Measurements from ENCODE around the gene PRPF6. TPM values are rescaled to one million over a fixed set of nuclear protein-coding genes. Genes with fewer than 3 reads are reported as not detected.

The PRPF6 gene
- polyA plus RNA-seq, 3 donors = 28.9 to 37.2 (median 34.1) TPM

DNA sequence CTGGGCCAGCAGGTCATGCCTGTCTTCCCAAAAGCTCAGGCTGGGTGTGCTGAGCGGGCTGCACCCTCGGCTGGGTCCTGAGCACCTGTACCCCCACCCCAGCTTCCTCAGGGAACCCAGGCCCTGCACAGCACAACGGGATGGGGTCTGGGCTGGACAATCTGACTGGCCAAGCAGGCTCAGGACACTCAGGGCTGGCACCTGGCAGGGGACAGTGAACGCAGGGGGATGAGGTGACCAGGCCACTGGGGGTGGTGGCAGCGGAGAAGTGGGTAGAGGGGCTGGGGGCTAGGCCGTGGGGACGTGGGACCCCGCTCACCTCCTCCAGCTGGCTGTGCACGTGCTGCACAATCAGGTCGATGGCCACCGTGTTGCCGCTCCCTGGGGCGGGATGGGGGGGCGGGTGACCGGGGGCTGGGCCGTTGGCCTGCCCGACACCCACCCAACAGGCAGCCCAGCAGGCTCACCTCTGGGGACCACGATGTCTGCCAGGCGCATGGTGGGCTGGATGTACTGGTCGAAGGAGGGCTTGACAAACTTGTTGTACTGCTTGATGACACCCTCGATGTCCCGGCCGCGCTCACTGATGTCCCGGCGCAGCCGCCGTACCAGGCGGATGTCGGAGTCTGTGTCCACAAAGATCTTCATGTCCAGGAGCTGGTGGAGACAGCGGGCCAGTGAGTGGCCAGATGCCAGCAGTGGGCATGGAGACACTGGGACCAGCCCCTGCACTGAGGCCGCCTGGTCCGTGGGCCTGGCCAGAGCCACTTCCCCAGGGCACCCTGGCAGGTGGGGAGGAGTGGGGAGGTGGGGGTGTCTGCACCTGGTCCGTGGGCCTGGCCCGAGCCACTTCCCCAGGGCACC, 36.6 kb upstream of the PRPF6 start:
- 89 to 93% (median 92%) methylated on average over 28 to 35 of the region's 35 CpGs for WGBS, 3 donors
- H3K27ac ChIP-seq (ENCODE audit: low read depth, low read length) = no peak overlapping the region

DNA sequence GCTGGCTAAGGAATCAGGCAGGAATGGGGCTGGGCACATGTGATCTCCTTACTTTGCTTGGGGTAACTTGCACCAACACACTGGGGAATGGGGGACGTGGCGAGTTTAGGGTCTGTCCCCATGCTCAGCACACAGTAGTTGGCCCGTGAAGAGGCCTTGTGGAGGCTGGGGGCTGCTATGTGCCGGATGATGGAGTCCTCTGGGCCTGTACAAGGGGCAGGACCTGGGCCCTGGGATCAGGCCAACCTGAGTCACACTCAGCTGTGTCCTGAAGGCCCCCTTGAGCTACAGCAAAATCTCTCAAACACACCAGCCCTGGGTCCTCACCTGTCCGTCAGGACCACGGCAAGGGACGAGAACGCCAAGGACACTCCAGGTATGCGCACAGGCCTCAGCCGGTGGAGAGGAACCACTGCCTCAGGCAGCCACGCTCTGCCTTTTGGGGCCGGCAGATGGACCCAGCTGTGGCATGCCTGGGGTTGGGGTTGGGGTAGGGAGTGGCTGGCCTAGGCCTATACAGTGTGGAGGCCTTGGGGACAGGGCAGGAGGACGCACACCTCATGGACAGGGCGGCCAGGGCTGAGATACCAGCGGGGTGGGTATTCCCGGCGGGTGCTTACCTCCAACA, 35.8 kb upstream of the PRPF6 start:
- WGBS, 3 donors = 88 to 91% (median 89%) methylated on average over 17 of the region's 17 CpGs
- no peak overlapping the region for H3K27ac ChIP-seq (ENCODE audit: low read depth, low read length)

DNA sequence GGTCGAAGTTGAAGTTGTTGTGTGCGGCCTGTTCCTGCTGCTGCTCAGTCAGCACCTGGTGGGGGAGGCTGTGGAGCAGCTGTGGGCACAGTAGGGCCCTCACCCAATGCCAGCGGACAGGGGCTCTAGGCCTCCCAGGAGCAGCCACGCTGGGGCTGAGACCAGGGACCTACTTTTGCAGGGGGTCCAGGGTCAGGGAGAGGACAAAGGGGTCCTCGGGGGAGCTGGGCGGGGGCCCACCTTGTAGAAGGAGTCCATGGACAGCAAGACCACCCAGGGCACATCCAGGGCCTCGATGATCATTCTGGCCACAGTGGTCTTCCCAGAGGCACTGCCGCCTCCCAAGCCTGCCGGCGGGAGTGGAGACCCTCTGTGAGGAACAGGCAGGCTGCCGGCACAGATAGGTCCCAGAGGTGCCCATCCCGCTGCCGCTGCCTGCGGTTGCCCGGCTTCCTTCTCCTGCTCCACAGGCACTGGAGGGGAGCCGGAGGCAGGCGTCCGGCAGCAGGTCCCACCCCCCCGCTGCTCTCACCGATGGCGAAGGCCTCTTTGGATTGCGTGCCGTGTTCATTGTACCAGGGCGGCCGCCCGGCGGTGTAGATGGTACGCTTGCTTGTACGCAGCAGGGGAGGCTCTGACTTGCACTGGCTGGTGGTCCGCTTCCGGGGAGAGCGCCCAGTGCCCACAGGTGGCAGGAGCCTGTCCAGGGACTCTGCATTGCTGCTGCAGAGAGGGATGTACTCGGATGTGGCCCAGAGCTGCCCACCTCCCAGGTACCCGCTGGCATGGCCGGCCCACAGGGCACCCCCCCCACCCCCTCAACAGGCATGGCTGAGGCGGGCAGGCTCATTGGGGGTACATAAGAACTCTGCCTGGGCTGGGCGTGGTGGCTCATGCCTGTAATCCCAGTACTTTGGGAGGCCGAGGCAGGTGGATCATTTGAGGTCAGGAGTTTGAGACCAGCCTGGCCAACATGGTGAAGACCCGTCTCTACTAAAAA, 34.7 kb upstream of the PRPF6 start:
- no peak overlapping the region for H3K27ac ChIP-seq (ENCODE audit: low read depth, low read length)
- 92 to 93% (median 93%) methylated on average over 39 of the region's 39 CpGs for WGBS, 3 donors

DNA sequence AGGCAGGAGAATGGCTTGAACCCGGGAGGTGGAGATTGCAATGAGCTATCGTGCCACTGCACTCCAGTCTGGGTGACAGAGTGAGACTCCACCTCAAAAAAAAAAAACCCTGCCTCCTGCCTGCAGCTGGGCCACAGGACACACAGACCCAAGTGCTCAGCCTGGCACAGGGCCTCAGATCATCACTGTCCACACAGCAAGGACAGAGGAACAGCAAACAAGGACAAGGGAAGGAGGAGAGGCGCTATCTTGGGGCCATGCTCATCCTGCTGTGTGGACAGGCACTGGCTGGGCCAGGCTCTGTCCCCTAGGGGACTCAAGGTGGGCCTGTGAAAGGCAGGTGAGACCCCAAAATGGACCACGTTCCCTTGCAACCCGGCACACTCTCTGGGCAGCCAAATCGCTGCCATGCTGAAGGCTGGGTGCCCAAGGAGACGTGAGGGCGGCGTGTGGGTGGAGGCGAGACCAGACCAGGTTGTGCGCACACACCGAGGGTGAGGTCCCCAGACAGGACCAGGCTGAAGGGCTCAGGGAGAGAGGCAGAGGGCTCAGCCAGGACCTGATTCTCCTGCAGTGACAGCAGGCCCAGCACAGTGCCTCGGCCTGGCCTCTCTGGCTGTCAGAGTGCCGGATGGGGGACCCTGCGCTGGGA, 33.8 kb upstream of the PRPF6 start:
- H3K27ac ChIP-seq (ENCODE audit: low read depth, low read length) = no peak overlapping the region
- WGBS, 3 donors = 79 to 90% (median 83%) methylated on average over 15 of the region's 15 CpGs

- H3K27ac ChIP-seq (ENCODE audit: low read depth, low read length) = no peak overlapping the region
- 23 to 56% (median 28%) methylated on average over 27 of the region's 27 CpGs for WGBS, 3 donors
Observed at GRCh38 chr20:63947638-63948456, 33.1 kb upstream of the PRPF6 start.

- 72 to 85% (median 75%) methylated on average over 20 of the region's 20 CpGs for WGBS, 3 donors
- H3K27ac ChIP-seq (ENCODE audit: low read depth, low read length) = no peak overlapping the region
Observed at GRCh38 chr20:63950701-63951397, 30.1 kb upstream of the PRPF6 start.

DNA sequence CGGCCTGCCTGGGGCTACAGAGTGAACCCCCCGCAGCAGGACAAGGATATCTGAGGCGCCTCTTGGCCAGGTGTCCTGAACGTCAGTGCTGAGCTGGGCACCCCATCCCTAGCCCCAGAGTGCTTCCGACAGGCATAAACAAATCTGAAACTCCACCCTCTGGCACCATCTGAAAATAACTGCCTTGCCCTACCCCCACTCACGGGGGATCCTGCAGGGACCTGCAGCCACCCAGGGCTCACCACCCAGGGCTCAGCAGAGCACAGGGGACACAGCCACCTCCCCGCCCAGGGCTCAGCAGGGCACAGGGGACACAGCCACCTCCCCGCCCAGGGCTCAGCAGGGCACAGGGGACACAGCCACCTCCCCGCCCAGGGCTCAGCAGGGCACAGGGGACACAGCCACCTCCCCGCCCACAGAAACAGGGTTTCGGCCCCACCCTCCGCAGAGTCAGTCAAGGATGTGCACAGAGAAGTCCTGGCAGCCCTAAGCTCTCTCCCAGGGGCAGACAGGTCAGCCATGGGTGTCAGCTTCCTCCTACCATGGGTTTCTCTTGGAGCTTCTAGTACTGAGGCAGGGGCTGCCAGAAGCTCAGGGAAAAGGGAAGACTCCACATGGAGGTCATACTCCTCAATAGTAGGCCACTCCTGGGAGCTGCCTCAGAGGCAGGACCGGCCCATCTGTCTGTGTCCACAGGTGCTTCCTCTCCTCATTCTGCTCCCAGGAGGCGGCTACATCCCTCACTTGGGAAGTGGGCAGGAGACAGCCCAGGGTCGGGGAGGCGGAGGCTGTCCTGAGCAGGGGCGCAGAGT, 29.3 kb upstream of the PRPF6 start:
- WGBS, 3 donors = 69 to 75% (median 71%) methylated on average over 17 of the region's 17 CpGs
- no peak overlapping the region for H3K27ac ChIP-seq (ENCODE audit: low read depth, low read length)

- no peak overlapping the region for H3K27ac ChIP-seq (ENCODE audit: low read depth, low read length)
- 59 to 78% (median 78%) methylated on average over 15 of the region's 15 CpGs for WGBS, 3 donors
Observed at GRCh38 chr20:63952210-63952535, 28.8 kb upstream of the PRPF6 start.

GRCh38 chr20:63952769-63953168, 28.2 kb upstream of the PRPF6 start:
- no peak overlapping the region for H3K27ac ChIP-seq (ENCODE audit: low read depth, low read length)
- WGBS, 3 donors = 75 to 89% (median 87%) methylated on average over 14 of the region's 14 CpGs

- WGBS, 3 donors = 64 to 68% (median 65%) methylated on average over 13 of the region's 13 CpGs
- H3K27ac ChIP-seq (ENCODE audit: low read depth, low read length) = no peak overlapping the region
Observed at GRCh38 chr20:63953764-63954429, 27.0 kb upstream of the PRPF6 start.

DNA sequence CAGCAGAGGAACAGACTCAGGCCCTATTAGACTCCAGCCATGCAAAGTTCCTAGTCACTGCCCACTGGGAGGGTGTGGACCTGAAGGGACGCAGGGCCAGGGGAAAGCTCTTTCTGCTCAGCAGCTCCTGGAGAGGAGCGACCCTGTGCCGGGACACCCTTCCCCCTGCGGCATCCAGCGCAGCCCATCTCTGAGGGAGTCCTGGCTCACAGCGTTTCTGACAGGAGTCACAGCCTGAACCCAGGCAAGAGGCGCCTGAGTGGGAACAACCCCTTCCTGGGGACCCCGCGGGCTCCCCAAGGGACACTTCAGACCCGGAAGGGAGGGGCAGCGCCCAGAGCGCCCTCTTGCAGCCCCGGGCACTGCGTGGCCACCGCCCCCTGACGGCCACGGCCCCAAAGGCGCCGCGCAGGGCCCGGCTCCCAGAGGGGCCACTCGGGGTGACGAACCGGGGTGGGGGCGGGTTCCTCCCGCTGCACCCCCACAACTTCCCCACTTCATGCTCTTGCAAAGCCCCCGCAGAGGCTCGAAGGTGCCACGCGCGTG, 25.6 kb upstream of the PRPF6 start:
- no peak overlapping the region for H3K27ac ChIP-seq (ENCODE audit: low read depth, low read length)
- WGBS, 3 donors = 1 to 3% (median 1%) methylated on average over 27 to 31 of the region's 31 CpGs

DNA sequence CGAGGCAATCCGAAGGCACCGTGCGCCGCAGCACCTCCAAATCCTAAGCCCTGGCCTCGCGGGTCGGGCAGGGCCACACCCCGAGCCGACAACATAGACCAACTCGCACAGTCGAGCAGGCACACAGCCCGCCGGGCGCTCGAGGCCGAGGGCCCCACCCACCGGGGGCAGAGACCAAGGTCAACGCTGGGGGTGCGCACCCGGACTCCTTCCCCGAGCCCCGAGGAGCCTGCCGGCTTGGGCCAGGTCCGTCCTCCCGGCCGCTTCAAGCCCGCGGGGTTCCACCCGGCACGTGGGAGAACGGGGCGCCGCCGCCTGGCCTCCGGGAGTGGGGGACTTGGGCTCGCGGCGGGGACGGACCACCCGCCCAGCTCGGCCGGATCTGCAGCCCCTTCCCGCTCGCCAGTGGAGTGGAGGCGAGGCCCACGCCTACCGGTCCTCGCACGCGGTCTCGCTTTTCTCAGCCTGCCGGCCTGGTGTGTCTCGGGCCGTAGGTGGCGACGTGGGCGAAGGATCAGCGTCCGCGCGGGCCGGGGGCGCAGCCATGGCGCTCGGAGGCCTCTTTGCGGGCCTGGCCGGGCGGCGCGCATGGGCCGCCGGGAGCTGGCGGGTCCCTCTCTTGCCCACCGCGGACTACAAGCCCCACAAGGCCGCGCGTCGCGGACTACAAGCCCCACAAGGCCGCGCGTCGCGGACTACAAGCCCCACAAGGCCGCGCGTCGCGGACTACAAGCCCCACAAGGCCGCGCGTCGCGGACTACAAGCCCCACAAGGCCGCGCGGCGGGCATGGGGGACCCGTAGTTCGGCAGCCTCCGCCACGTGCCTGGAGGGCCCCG, 24.9 kb upstream of the PRPF6 start, which contains the start of gene UCKL1:
UCKL1 (minus strand) TSS at position 590 of the 837 bp plus-strand sequence; CDS start at position 546, 44 bp downstream.
- no peak within 1 kb of the TSS for H3K27ac ChIP-seq (ENCODE audit: low read depth, low read length)
- 0 to 1% (median 1%) methylated on average over 80 to 103 of the region's 105 CpGs for WGBS, 3 donors

DNA sequence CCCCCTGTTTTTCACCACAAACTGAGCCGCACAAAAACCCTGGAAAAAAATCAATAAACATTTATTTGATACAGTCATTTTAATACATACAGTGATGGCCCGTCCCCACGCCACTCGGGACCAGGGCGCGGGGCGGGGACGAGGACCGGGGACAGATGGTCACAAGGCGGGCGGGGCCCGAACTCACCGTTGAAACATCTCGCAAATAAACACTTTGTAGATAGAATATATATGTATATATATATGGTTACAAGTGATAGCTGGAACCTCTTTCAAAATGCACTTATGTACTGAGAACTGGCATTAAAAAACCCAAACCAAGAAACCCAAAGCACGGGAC, 24.3 kb upstream of the PRPF6 start:
- WGBS, 3 donors = 1% methylated on average over 15 of the region's 15 CpGs
- no peak overlapping the region for H3K27ac ChIP-seq (ENCODE audit: low read depth, low read length)

DNA sequence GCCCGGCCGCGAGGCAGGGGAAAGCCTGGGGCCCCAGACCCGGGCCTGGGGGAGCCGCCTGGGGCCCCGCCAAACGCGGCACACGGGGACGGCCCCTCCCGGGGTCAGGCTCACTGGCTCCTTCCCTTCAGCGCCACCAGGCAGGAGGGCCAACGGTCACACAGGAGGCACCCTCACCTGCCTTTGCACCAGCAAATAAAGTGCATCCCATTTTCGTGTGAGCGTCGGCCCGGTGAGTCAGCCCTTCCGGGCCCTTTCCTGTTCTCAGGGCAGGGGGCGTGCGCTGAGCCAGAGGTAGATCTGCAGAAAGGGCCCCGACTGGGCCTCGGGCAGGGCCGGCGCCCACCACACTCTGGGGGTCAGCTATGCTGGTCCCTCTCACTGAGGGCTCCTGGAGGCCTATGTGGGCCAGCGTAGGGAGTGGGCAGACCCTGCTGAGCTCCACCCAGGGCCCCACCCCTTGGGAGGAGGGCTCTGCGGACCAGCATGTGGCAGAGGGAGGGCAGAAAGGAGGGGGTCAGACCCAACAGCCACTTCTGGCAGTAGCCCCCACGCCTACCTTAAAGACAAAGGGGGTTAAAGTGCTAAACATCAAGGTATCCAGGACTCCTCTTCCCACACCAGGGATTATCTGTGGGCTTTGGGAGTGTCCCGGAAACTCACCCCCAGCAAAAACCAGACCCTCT, 23.8 kb upstream of the PRPF6 start:
- WGBS, 3 donors = 3 to 4% (median 3%) methylated on average over 28 of the region's 28 CpGs
- no peak overlapping the region for H3K27ac ChIP-seq (ENCODE audit: low read depth, low read length)

Measured in adipose tissue (tissue), 3 donors.